Skeletal muscle satellite cell (primary cell): ENCODE measurements around the gene SLC29A1.

Experiments used
- H3K27me3 ChIP-seq: 2 replicates; pipeline ENCODE4 v1.7.0; 2013; ENCODE audit warnings: low read length; ENCODE audit not compliant: control insufficient read depth, insufficient read depth
- H3K36me3 ChIP-seq: 2 replicates; pipeline ENCODE4 v1.7.0; 2013; ENCODE audit warnings: mild to moderate bottlenecking, control low read depth, low read length; ENCODE audit not compliant: insufficient read depth
- H3K4me1 ChIP-seq: 2 replicates; pipeline ENCODE4 v1.7.0; 2013; ENCODE audit warnings: low read length; ENCODE audit not compliant: control insufficient read depth, insufficient read depth
- H3K4me2 ChIP-seq: 2 replicates; pipeline ENCODE4 v1.7.0; 2013; ENCODE audit warnings: mild to moderate bottlenecking, low read length
- H3K4me3 ChIP-seq: 2 replicates; pipeline ENCODE4 v1.7.0; 2013; ENCODE audit warnings: low read length
- H3K9ac ChIP-seq: 2 replicates; pipeline ENCODE4 v1.7.0; 2013; ENCODE audit warnings: mild to moderate bottlenecking, low read depth, low read length, moderate library complexity
- H3K9me3 ChIP-seq: replicated peaks from 2 replicates; pipeline ENCODE4 v1.7.0; 2013; ENCODE audit warnings: mild to moderate bottlenecking, control low read depth, low read length

Gene SLC29A1

DNA sequence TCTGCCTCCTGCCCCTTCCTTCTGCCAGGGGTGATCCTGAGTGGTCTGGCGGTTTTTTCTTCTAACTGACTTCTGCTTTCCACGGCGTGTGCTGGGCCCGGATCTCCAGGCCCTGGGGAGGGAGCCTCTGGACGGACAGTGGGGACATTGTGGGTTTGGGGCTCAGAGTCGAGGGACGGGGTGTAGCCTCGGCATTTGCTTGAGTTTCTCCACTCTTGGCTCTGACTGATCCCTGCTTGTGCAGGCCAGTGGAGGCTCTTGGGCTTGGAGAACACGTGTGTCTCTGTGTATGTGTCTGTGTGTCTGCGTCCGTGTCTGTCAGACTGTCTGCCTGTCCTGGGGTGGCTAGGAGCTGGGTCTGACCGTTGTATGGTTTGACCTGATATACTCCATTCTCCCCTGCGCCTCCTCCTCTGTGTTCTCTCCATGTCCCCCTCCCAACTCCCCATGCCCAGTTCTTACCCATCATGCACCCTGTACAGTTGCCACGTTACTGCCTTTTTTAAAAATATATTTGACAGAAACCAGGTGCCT is 10.2 kb downstream of the SLC29A1 start:
- Histone ChIP-seq H3K9me3 (no peaks in the 10 kb centered on the region), H3K36me3 (peaks cover 9% of the 10 kb centered on the region), H3K4me2 (no peak overlapping the region), H3K9ac (peak overlapping the region; percentile 44), H3K4me3 (no peak overlapping the region), H3K27me3 (no peaks in the 10 kb centered on the region), H3K4me1 (peaks cover 43% of the 10 kb centered on the region)

DNA sequence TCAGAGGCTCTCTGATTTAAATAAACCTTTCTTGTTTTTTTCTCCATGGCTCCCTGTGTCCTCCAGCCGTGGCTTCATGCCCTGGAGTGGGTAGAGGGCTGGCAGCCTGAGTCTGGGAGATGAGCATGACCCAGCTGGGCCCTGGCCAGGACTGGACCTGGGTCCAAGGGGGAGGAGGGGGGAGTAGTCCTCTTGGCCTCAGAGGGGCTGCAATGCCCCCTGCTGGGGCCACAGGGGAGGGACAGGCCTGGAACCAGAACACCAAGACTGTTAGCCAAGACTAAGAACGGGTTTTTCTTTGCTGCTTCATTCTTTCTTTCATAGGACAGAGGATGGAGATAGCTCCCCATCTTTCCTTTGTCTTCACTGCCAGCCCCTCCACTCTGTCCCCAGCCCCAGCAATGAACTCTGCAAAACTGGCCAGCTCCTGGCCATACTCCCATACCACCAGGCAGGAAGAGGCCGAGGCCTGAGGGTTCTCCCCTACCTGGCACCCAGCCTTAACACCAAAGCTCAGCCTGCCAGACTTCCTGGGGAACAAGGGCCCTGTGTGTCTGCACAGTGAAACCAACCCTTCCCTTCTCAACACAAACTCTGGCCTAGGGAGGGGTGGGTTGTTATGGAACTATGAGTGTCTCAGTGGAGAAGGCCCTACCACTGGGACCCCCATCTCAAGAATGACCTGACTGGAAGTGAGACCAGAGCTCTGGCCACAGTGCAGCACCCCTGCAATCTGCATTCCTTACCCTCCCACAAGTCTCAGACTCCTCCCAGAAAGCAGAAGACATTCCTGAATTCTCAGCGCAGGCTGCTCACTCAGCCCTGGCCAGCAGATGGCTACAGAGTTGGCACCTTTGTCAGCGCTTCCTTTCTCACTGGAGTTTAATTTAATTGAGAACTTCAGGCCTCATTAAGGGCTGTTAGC is 11.0 kb downstream of the SLC29A1 start:
- H3K4me2 ChIP-seq: peak overlapping the region; percentile 25
- H3K9ac ChIP-seq: peak overlapping the region; percentile 44
- H3K36me3 ChIP-seq: peaks cover 9% of the 10 kb centered on the region
- H3K27me3 ChIP-seq: no peaks in the 10 kb centered on the region
- H3K9me3 ChIP-seq: no peaks in the 10 kb centered on the region
- H3K4me3 ChIP-seq: no peak overlapping the region
- peaks cover 44% of the 10 kb centered on the region for H3K4me1 ChIP-seq

DNA sequence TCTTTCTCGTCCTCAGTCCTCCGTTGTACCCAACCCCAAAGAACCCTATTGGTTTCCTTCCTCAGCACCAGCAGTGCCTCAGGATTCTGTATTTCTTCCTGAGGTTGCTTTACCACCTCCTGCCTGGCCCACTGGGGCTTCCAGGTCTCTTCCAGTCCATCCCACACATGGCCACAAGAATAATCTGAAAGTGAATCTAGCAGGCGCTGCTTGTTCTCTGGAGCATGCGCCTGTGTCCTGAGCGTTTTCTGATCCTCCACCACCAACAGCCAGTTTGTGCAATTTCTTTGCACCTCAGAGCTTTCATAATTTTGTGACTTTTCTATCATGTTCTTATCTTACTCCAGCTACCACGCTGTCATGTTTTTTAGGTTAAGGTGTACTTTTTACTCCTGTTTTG is 11.9 kb downstream of the SLC29A1 start:
- Histone ChIP-seq H3K4me3 (no peak overlapping the region), H3K4me1 (peaks cover 44% of the 10 kb centered on the region), H3K9me3 (no peaks in the 10 kb centered on the region), H3K9ac (no peak overlapping the region), H3K27me3 (no peaks in the 10 kb centered on the region), H3K4me2 (no peak overlapping the region), H3K36me3 (peaks cover 9% of the 10 kb centered on the region)

GRCh38 chr6:44235891-44236516 is 12.6 kb downstream of the SLC29A1 start:
- no peak overlapping the region for H3K4me2 ChIP-seq
- H3K9ac ChIP-seq: no peak overlapping the region
- no peaks in the 10 kb centered on the region for H3K9me3 ChIP-seq
- H3K4me1 ChIP-seq: peaks cover 44% of the 10 kb centered on the region
- no peak overlapping the region for H3K4me3 ChIP-seq
- no peaks in the 10 kb centered on the region for H3K27me3 ChIP-seq
- peaks cover 9% of the 10 kb centered on the region for H3K36me3 ChIP-seq

GRCh38 chr6:44237021-44237812 is 13.8 kb downstream of the SLC29A1 start:
- Histone ChIP-seq H3K9me3 (no peaks in the 10 kb centered on the region), H3K9ac (peak overlapping the region; percentile 63), H3K4me3 (peak overlapping the region; percentile 68), H3K27me3 (no peaks in the 10 kb centered on the region), H3K4me1 (peaks cover 44% of the 10 kb centered on the region), H3K4me2 (peak overlapping the region; percentile 83), H3K36me3 (peaks cover under 1% of the 10 kb centered on the region)

DNA sequence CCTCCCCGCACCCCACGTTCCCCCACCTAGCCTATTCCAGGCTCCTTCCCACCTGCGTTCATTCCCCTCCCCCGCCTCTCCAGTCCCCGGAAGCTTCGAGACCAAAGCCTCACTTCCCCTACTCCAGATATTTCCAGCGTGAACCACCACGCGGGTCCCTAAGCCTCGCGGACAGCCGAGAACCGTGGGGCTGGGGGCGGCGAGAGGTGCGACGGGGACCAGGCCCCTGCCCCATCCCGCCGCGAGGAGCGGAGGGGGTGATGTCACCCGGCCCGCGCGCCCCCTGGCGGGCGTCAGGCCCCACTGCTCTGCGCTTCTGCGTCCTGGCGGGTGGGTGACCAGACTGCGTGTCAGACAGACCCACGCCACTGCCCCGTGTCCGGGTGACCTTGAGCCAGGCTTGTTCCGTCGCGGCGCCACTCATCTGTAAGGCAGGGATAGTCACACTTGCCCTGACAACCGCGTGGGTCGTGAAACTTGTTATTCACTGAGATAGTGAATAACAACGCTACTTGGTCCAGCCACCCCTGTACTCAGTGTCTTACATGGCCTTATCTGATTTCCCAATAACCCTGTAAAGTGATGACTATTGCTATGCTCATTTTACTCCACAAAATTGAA is 14.5 kb downstream of the SLC29A1 start:
- Histone ChIP-seq H3K27me3 (no peaks in the 10 kb centered on the region), H3K4me1 (peaks cover 42% of the 10 kb centered on the region), H3K4me2 (peak overlapping the region; percentile 83), H3K4me3 (peak overlapping the region; percentile 68), H3K36me3 (no peaks in the 10 kb centered on the region), H3K9me3 (no peaks in the 10 kb centered on the region), H3K9ac (peak overlapping the region; percentile 63)

GRCh38 chr6:44238687-44239350 is 15.4 kb downstream of the SLC29A1 start:
- Histone ChIP-seq H3K9ac (no peak overlapping the region), H3K4me1 (peaks cover 33% of the 10 kb centered on the region), H3K4me2 (no peak overlapping the region), H3K27me3 (no peaks in the 10 kb centered on the region), H3K36me3 (no peaks in the 10 kb centered on the region), H3K9me3 (no peaks in the 10 kb centered on the region), H3K4me3 (no peak overlapping the region)

GRCh38 chr6:44243345-44243744 is 19.9 kb downstream of the SLC29A1 start:
- H3K27me3 ChIP-seq: no peaks in the 10 kb centered on the region
- no peak overlapping the region for H3K9ac ChIP-seq
- no peak overlapping the region for H3K4me2 ChIP-seq
- H3K4me1 ChIP-seq: peaks cover 14% of the 10 kb centered on the region
- H3K9me3 ChIP-seq: no peaks in the 10 kb centered on the region
- H3K36me3 ChIP-seq: peaks cover 6% of the 10 kb centered on the region
- H3K4me3 ChIP-seq: no peak overlapping the region

DNA sequence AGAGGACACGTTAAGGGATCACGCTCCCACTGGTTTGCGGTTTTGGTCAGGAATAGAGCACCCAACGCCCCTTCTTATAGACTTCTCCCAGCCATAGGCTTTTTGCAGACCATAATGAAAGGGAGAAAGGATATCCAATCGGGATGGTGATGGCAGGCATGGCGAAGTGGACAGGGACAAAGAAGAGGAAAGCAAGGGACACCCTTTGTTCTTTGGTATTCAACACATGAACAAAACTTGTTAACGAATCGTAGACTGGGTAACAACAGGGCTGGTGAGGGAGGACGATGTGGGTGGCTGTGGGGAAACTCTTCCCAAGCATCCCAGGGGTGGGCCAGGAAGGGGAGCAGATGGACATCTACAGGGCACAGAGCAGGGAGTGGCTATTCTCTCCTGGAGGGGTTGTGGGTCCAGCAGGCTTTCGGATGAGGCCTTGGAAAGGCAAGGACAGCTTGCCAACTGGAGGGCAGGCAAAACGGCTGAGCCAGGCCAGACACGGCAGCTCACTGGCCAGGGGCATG is 22.1 kb downstream of the SLC29A1 start:
- Histone ChIP-seq H3K4me2 (peak overlapping the region; percentile 91), H3K4me1 (peaks cover 28% of the 10 kb centered on the region), H3K9ac (peak overlapping the region; percentile 97), H3K4me3 (peak overlapping the region; percentile 81), H3K27me3 (no peaks in the 10 kb centered on the region), H3K9me3 (no peaks in the 10 kb centered on the region), H3K36me3 (peaks cover 27% of the 10 kb centered on the region)

GRCh38 chr6:44245912-44246662 is 22.7 kb downstream of the SLC29A1 start:
- Histone ChIP-seq H3K36me3 (peaks cover 34% of the 10 kb centered on the region), H3K4me1 (peaks cover 32% of the 10 kb centered on the region), H3K9ac (peak overlapping the region; percentile 97), H3K27me3 (no peaks in the 10 kb centered on the region), H3K9me3 (no peaks in the 10 kb centered on the region), H3K4me3 (peak overlapping the region; percentile 81), H3K4me2 (peak overlapping the region; percentile 91)
